Measurements from ENCODE around the gene MANSC1. TPM values are rescaled to one million over a fixed set of nuclear protein-coding genes. Genes with fewer than 3 reads are reported as not detected.

The MANSC1 gene
- total RNA-seq, 1 donor from 2014 or later = 6.2 TPM

- Histone ChIP-seq H3K4me3 (no peak overlapping the region), H3K9ac (no peak overlapping the region), H3K4me1 (peaks cover 7% of the 10 kb centered on the region), H3K27me3 (no peaks in the 10 kb centered on the region), H4K20me1 (ENCODE audit: low read depth) (no peaks in the 10 kb centered on the region), H3K4me2 (no peak overlapping the region), H3K9me3 (ENCODE audit: low read depth) (no peaks in the 10 kb centered on the region), H3K36me3 (no peaks in the 10 kb centered on the region), H3F3A (ENCODE audit: low read depth) (peaks cover 8% of the 10 kb centered on the region), H3K79me2 (ENCODE audit: low read depth) (no peaks in the 10 kb centered on the region), H3K27ac (no peak overlapping the region), H2AFZ (replicated peaks) (no peak overlapping the region)
- TF ChIP-seq CTCF (IDR thresholded peaks at IDR 0.05) = no peak
- no peak overlapping the region for H3K27ac Mint-ChIP-seq
- no peak overlapping the region for H3K4me3 Mint-ChIP-seq
- H3K27me3 Mint-ChIP-seq (ENCODE audit: insufficient read depth, low read depth) = peaks cover 4% of the 10 kb centered on the region
- no peak for DNase-seq (ENCODE audit: low spot score)
- peaks cover 27% of the 10 kb centered on the region for H3K4me1 Mint-ChIP-seq
- no peaks in the 10 kb centered on the region for H3K36me3 Mint-ChIP-seq
- H3K9me3 Mint-ChIP-seq = peaks cover 5% of the 10 kb centered on the region
Measured at GRCh38 chr12:12323591-12323990, 26.5 kb downstream of the MANSC1 start.

DNA sequence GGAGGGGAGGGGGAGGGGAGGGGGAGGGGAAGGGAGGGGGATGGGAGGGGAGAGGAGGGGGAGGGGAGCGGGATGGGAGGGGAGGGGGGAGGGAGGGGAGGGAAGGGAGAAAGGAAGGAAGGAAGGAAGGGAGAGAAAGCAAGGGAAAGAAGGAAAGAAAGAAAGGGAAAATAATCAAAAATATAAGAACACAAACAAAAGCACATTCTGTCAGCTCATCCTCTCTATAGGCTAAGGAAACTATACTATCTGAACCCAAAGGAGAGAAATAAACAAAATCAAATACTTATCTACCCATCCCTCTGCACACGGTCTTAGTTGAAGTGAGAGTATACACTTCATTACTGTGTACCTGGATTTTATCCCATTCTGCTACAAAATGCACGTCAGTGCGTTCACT lies 26.9 kb downstream of the MANSC1 start:
- no peak overlapping the region for H3K27ac Mint-ChIP-seq
- Histone ChIP-seq H2AFZ (replicated peaks) (no peak overlapping the region), H3F3A (ENCODE audit: low read depth) (peaks cover 8% of the 10 kb centered on the region), H3K4me2 (no peak overlapping the region), H3K4me1 (peaks cover 7% of the 10 kb centered on the region), H3K79me2 (ENCODE audit: low read depth) (no peaks in the 10 kb centered on the region), H3K9me3 (ENCODE audit: low read depth) (no peaks in the 10 kb centered on the region), H4K20me1 (ENCODE audit: low read depth) (no peaks in the 10 kb centered on the region), H3K4me3 (no peak overlapping the region), H3K27ac (no peak overlapping the region), H3K36me3 (no peaks in the 10 kb centered on the region), H3K9ac (no peak overlapping the region), H3K27me3 (no peaks in the 10 kb centered on the region)
- DNase-seq (ENCODE audit: low spot score) = no peak
- TF ChIP-seq EZH2phosphoT487 (IDR thresholded peaks at IDR 0.05) (no peak), EZH2 (IDR thresholded peaks at IDR 0.05) (no peak), CTCF (IDR thresholded peaks at IDR 0.05) (no peak)
- peaks cover 5% of the 10 kb centered on the region for H3K9me3 Mint-ChIP-seq
- no peak overlapping the region for H3K4me3 Mint-ChIP-seq
- no peaks in the 10 kb centered on the region for H3K36me3 Mint-ChIP-seq
- peaks cover 4% of the 10 kb centered on the region for H3K27me3 Mint-ChIP-seq (ENCODE audit: insufficient read depth, low read depth)
- peaks cover 27% of the 10 kb centered on the region for H3K4me1 Mint-ChIP-seq

DNA sequence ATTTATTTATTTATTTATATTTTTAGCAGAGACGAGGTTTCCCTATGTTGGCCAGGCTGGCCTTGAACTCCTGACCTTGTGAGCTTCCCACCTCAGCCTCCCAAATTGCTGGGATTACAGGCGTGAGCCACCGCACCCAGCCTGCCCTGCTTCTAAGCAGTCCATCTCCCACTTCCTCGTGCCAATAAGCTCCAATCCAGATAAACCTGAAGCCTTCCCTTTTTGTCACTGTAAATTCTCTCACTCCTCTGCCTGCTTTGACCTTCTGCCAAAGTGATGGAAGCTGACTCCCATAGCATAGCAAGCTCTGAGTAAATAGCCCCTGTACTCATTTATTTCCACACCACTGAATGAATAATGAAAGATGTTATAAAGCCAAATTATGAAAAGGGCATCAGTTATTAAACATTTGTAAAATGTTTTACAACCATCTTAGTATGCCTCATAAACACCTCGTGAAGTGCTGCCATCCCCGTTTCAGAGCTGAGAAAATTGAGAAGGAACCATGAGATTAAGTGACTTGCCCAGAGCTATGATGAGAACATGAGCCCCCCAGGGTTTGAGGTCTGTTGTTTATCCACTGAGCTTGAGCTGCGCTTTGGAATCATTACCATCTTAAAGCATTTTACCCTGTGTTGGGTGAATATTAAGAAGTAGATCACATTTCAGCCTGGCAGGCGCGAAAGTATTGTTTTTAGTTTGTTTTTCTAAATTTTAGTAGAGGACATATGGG lies 30.4 kb downstream of the MANSC1 start:
- Histone ChIP-seq H4K20me1 (ENCODE audit: low read depth) (no peaks in the 10 kb centered on the region), H2AFZ (replicated peaks) (peak overlapping the region; percentile 56), H3K36me3 (no peaks in the 10 kb centered on the region), H3K9me3 (ENCODE audit: low read depth) (no peaks in the 10 kb centered on the region), H3K79me2 (ENCODE audit: low read depth) (no peaks in the 10 kb centered on the region), H3K27me3 (no peaks in the 10 kb centered on the region), H3K4me3 (no peak overlapping the region), H3K27ac (no peak overlapping the region), H3K4me1 (peaks cover 7% of the 10 kb centered on the region), H3K4me2 (peak overlapping the region; percentile 28), H3K9ac (no peak overlapping the region), H3F3A (ENCODE audit: low read depth) (peaks cover 8% of the 10 kb centered on the region)
- peak overlapping the region; percentile 55 for H3K27ac Mint-ChIP-seq
- peaks cover 23% of the 10 kb centered on the region for H3K4me1 Mint-ChIP-seq
- H3K4me3 Mint-ChIP-seq = no peak overlapping the region
- DNase-seq (ENCODE audit: low spot score) = no peak
- H3K27me3 Mint-ChIP-seq (ENCODE audit: insufficient read depth, low read depth) = peaks cover 4% of the 10 kb centered on the region
- peaks cover 5% of the 10 kb centered on the region for H3K9me3 Mint-ChIP-seq
- no peak for TF ChIP-seq CTCF (IDR thresholded peaks at IDR 0.05)
- TF ChIP-seq EZH2 (IDR thresholded peaks at IDR 0.05) = no peak
- no peak for TF ChIP-seq EZH2phosphoT487 (IDR thresholded peaks at IDR 0.05)
- no peaks in the 10 kb centered on the region for H3K36me3 Mint-ChIP-seq
